GM12864 (cell line): ENCODE data around the gene CCIN.

Source experiments
- DNase-seq: peaks from one replicate; pipeline ENCODE4 v3.0.0-alpha.2; 2011; ENCODE audit warnings: low read depth
- H3K4me3 ChIP-seq: 2 replicates; pipeline ENCODE4 v1.5.1; 2011; ENCODE audit warnings: mild to moderate bottlenecking, low read depth, low read length, control low read depth
- CTCF ChIP-seq: IDR thresholded peaks from 2 replicates; pipeline ENCODE4 v1.5.1; 2011; ENCODE audit warnings: low read depth, mild to moderate bottlenecking, moderate library complexity, low read length, control low read depth, inconsistent platforms; ENCODE audit errors: missing control alignments

Gene CCIN

GRCh38 chr9:36140086-36141084, 28.8 kb upstream of the CCIN start:
- TF ChIP-seq CTCF: no peak
- DNase-seq: no peak
- no peak overlapping the region for H3K4me3 ChIP-seq

- no peak overlapping the region for H3K4me3 ChIP-seq
- TF ChIP-seq CTCF: no peak
- DNase-seq: no peak
Measured at GRCh38 chr9:36141288-36141687, 27.9 kb upstream of the CCIN start.

- no peak for TF ChIP-seq CTCF
- DNase-seq: no peak
- no peak overlapping the region for H3K4me3 ChIP-seq
Measured at GRCh38 chr9:36141761-36142160, 27.4 kb upstream of the CCIN start.

GRCh38 chr9:36142510-36143244, 26.5 kb upstream of the CCIN start:
- TF ChIP-seq CTCF: no peak
- no peak overlapping the region; the same call in 1 of the 2 replicates for H3K4me3 ChIP-seq
- no peak for DNase-seq

GRCh38 chr9:36143245-36143641, 25.9 kb upstream of the CCIN start:
- DNase-seq: no peak
- TF ChIP-seq CTCF: no peak
- H3K4me3 ChIP-seq: no peak overlapping the region; the same call in 1 of the 2 replicates

- no peak for TF ChIP-seq CTCF
- no peak for DNase-seq
- peak overlapping the region; percentile 28 for H3K4me3 ChIP-seq
Measured at GRCh38 chr9:36144309-36145232, 24.6 kb upstream of the CCIN start.
